IMR-90 (cell line): ENCODE data around the gene PDZD7. TPM values are rescaled to one million over a fixed set of nuclear protein-coding genes. Genes with fewer than 3 reads are reported as not detected.
A peak's percentile ranks its signal among the peaks of the same experiment; 100 is the strongest.

ENCODE experiments used
- ATAC-seq: fragments of 200-7000 bp; cut with Tn5 transposase; 2 replicates; pipeline ENCODE4 v1.9.1; 2020; ENCODE audit warnings: low read depth, mild to moderate bottlenecking, moderate library complexity
- BruUV-seq: library from RNA; stranded (reverse); fragments of 400-500 nt; replicated peaks from 2 replicates; lab custom pipeline; 2021; lab: Mats Ljungman, UMichigan
- CTCF ChIA-PET: fragments of 300-600 bp; formaldehyde crosslinking; extraction: SDS; loops from one replicate; lab custom pipeline; 2021; ENCODE audit warnings: antibody characterized with exemption; lab: Yijun Ruan, JAX
- POLR2A ChIA-PET: fragments of 300-600 bp; sonication (Branson Sonifier 250); formaldehyde crosslinking; loops from one replicate; lab custom pipeline; 2022; ENCODE audit warnings: antibody characterized with exemption; ENCODE audit not compliant: unreplicated experiment; lab: Charles Lee
- DNase-seq: peaks from one replicate; pipeline ENCODE4 v3.0.0; 2013
- H2AFZ ChIP-seq: replicated peaks from 2 replicates; pipeline ENCODE3; 2013; ENCODE audit warnings: low read length, mild to moderate bottlenecking; ENCODE audit not compliant: poor library complexity
- H2AK5ac ChIP-seq: 2 replicates; pipeline ENCODE4 v1.6.1; 2013; ENCODE audit warnings: low read depth, low read length, inconsistent platforms
- H2AK9ac ChIP-seq: replicated peaks from 2 replicates; pipeline ENCODE3; 2013; ENCODE audit warnings: mild to moderate bottlenecking, low read depth, low read length, moderate library complexity; ENCODE audit not compliant: poor library complexity
- H2BK120ac ChIP-seq: 2 replicates; pipeline ENCODE4 v1.6.1; 2013; ENCODE audit warnings: low read depth, low read length, inconsistent platforms
- H2BK15ac ChIP-seq: 3 replicates; pipeline ENCODE4 v1.6.1; 2013; ENCODE audit warnings: low read depth, low read length, inconsistent platforms
- H2BK20ac ChIP-seq: 2 replicates; pipeline ENCODE4 v1.6.1; 2013; ENCODE audit warnings: low read depth, mild to moderate bottlenecking, inconsistent platforms, low read length, moderate library complexity
- H2BK5ac ChIP-seq: 2 replicates; pipeline ENCODE4 v1.6.1; 2013; ENCODE audit warnings: mild to moderate bottlenecking, low read depth, low read length, inconsistent platforms; ENCODE audit not compliant: poor library complexity, severe bottlenecking
- H3K14ac ChIP-seq: replicated peaks from 2 replicates; pipeline ENCODE4 v1.6.1; 2013; ENCODE audit warnings: low read depth, low read length, inconsistent platforms
- H3K18ac ChIP-seq: 2 replicates; pipeline ENCODE4 v1.6.1; 2013; ENCODE audit warnings: low read depth, low read length, control low read depth
- H3K23ac ChIP-seq: 2 replicates; pipeline ENCODE4 v1.6.1; 2013; ENCODE audit warnings: low read depth, low read length, inconsistent platforms
- H3K27ac ChIP-seq: 2 replicates; pipeline ENCODE4 v1.5.1; 2013; ENCODE audit warnings: mild to moderate bottlenecking, control low read depth, low read length; ENCODE audit not compliant: insufficient read depth
- H3K27me3 ChIP-seq: 2 replicates; pipeline ENCODE4 v1.6.1; 2013; ENCODE audit warnings: low read length; ENCODE audit not compliant: control insufficient read depth, insufficient read depth
- H3K36me3 ChIP-seq: 2 replicates; pipeline ENCODE4 v1.6.1; 2013; ENCODE audit warnings: low read length, mixed read lengths; ENCODE audit not compliant: control insufficient read depth, insufficient read depth
- H3K4ac ChIP-seq: 2 replicates; pipeline ENCODE4 v1.6.1; 2013; ENCODE audit warnings: low read depth, low read length, inconsistent platforms
- H3K4me1 ChIP-seq: 2 replicates; pipeline ENCODE4 v1.6.1; 2013; ENCODE audit warnings: low read length, mixed read lengths; ENCODE audit not compliant: control insufficient read depth, insufficient read depth
- H3K4me2 ChIP-seq: 2 replicates; pipeline ENCODE4 v1.6.1; 2013; ENCODE audit warnings: low read depth, mild to moderate bottlenecking, control low read depth, low read length, moderate library complexity
- H3K4me3 ChIP-seq: 2 replicates; pipeline ENCODE4 v1.5.1; 2013; ENCODE audit warnings: low read depth, mild to moderate bottlenecking, control low read depth, low read length, moderate library complexity; ENCODE audit not compliant: insufficient read depth
- H3K56ac ChIP-seq: 2 replicates; pipeline ENCODE4 v1.6.1; 2013; ENCODE audit warnings: low read length, inconsistent platforms; ENCODE audit not compliant: insufficient read depth; ENCODE audit errors: extremely low read depth
- H3K79me1 ChIP-seq, 2 experiments: 2 replicates each; pipeline ENCODE4 v1.6.1; 2013; ENCODE audit warnings: low read length in 2 of 2, inconsistent platforms in 1 of 2, low read depth in 1 of 2
- H3K9ac ChIP-seq: 2 replicates; pipeline ENCODE4 v1.6.1; 2013; ENCODE audit warnings: low read depth, low read length, control low read depth
- H3K9me1 ChIP-seq: 2 replicates; pipeline ENCODE4 v1.6.1; 2013; ENCODE audit warnings: low read length, inconsistent platforms; ENCODE audit not compliant: insufficient read depth
- H3K9me3 ChIP-seq: 2 replicates; pipeline ENCODE4 v1.6.1; 2013; ENCODE audit warnings: low read length; ENCODE audit not compliant: control insufficient read depth, insufficient read depth
- H4K20me1 ChIP-seq: 2 replicates; pipeline ENCODE4 v1.6.1; 2013; ENCODE audit warnings: low read length, inconsistent platforms; ENCODE audit not compliant: insufficient read depth
- H4K5ac ChIP-seq: 2 replicates; pipeline ENCODE4 v1.6.1; 2013; ENCODE audit warnings: mild to moderate bottlenecking, low read depth, low read length, control low read depth
- H4K8ac ChIP-seq, 2 experiments: 2 replicates each; pipeline ENCODE4 v1.6.1; 2013; ENCODE audit warnings: low read depth in 2 of 2, low read length in 2 of 2, control low read depth in 1 of 2, inconsistent platforms in 1 of 2
- H4K91ac ChIP-seq: 2 replicates; pipeline ENCODE4 v1.6.1; 2013; ENCODE audit warnings: low read depth, low read length, inconsistent platforms; ENCODE audit not compliant: insufficient read depth
- BHLHE40 ChIP-seq: fragments of 150-350 bp; IDR thresholded peaks from 2 replicates; pipeline ENCODE4 v1.6.1; 2016; ENCODE audit warnings: mild to moderate bottlenecking, low read depth, low read length
- CEBPB ChIP-seq: IDR thresholded peaks from 2 replicates; pipeline ENCODE4 v1.6.1; 2012; ENCODE audit warnings: low read depth, low read length, improper control_type of control experiment
- FOS ChIP-seq: fragments of 150-350 bp; IDR thresholded peaks from 2 replicates; pipeline ENCODE4 v1.6.1; 2016; ENCODE audit warnings: low read depth, low read length
- MAFK ChIP-seq: IDR thresholded peaks from 2 replicates; pipeline ENCODE4 v1.6.1; 2012; ENCODE audit warnings: low read depth, low read length, improper control_type of control experiment
- MAZ ChIP-seq: IDR thresholded peaks from 2 replicates; pipeline ENCODE4 v1.6.1; 2012; ENCODE audit warnings: low read depth, mild to moderate bottlenecking, low read length, improper control_type of control experiment, moderate library complexity, borderline replicate concordance
- MXI1 ChIP-seq: IDR thresholded peaks from 2 replicates; pipeline ENCODE4 v1.6.1; 2012; ENCODE audit warnings: low read depth, mild to moderate bottlenecking, low read length, moderate library complexity, borderline replicate concordance
- NFE2L2 ChIP-seq: fragments of 150-350 bp; IDR thresholded peaks from 2 replicates; pipeline ENCODE4 v1.6.1; 2016; ENCODE audit warnings: low read depth, mild to moderate bottlenecking, low read length
- RAD21 ChIP-seq: IDR thresholded peaks from 2 replicates; pipeline ENCODE4 v1.6.1; 2012; ENCODE audit warnings: low read length, improper control_type of control experiment
- RCOR1 ChIP-seq: IDR thresholded peaks from 2 replicates; pipeline ENCODE4 v1.6.1; 2012; ENCODE audit warnings: mild to moderate bottlenecking, low read length, improper control_type of control experiment; ENCODE audit not compliant: insufficient replicate concordance
- SMC3 ChIP-seq: fragments of 150-350 bp; IDR thresholded peaks from 2 replicates; pipeline ENCODE4 v1.6.1; 2016; ENCODE audit warnings: low read depth, mild to moderate bottlenecking, antibody characterized with exemption, low read length, moderate library complexity
- WGBS, 2 experiments: methylation state at CpG; one replicate each; pipeline versions ENCODE4 v1.1.5 to v1.1.7; 2013; ENCODE audit warnings: missing lambda C conversion rate in 2 of 2; ENCODE audit not compliant: insufficient read length in 1 of 2; ENCODE audit errors: extremely low coverage in 2 of 2; 5-methylcytosine and 5-hydroxymethylcytosine counted together
- dilution Hi-C: fragments of 300-500 bp; cut with HindIII; formaldehyde crosslinking; loops from one replicate; pipeline ENCODE4 v1.14.3; 2018; ENCODE audit warnings: low sequenced_read_pairs; ENCODE audit not compliant: unreplicated experiment
- in situ Hi-C: fragments of 300-500 bp; cut with MboI; formaldehyde crosslinking; loops from 3 replicates; pipeline ENCODE4 v1.14.3; 2019; ENCODE audit warnings: low sequenced_read_pairs, inconsistent platforms, mixed read lengths
- intact Hi-C: fragments of 100-400 bp; cut with micrococcal nuclease; formaldehyde crosslinking; loops from 2 replicates; pipeline ENCODE4 v1.10.0; 2022
- polyA plus RNA-seq, 3 experiments: library from polyadenylated mRNA; depleted of rRNA; stranded (reverse); fragments of >200 nt; gene quantifications; 2 replicates each; pipeline ENCODE4 v1.2.3, GENCODE V29; 2012; ENCODE audit warnings: low replicate concordance in 1 of 3
- total RNA-seq: library from RNA; depleted of rRNA; stranded (reverse); fragments of >200 nt; gene quantifications from 2 replicates; pipeline ENCODE4 v1.2.3, GENCODE V29; 2012

The PDZD7 gene
- total and polyA plus RNA-seq, 2 of the 4 experiments (the other 2 are of a cell fraction), result 0.90 to 1.5 TPM

DNA sequence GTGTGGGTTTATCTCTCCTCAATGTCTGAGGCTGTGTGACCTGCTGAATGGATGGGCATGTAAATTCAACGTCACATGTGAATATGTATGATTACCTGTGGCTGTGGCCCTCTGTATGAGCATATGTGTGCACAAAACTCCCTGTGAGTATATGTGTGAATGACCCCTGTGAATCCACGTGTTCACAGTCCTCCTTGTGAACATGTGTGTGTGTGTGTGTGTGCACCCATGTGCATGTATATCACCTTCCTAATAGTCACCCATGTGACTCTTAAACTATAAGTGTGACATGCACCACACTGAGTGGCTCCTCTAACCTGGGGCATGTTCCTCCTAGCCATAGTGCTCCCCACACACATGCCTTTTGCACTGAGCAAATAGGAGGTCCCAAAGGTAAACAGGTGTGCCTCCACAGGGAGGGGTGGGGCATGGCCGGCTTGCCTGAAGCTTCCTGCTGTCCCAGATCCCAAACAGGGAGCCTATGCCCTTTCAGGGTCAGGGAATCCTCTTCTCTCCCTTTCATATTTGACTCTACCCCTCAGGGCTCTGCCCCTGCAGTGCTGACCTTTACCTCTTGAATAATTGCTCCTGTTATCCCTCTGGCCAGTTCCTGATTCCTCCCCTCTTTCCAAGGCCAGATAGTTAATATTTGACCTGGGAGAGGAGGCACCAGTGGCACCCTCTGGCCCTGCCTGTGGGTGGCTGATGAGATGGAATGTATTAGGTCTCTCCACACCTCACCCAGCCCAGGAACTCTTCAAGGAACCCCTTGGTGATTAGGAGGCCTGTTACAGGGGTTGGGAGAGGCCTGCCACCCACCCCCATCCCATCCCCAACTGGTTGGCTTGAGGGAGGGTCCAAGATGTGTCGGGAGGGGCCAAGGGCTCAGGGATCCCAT, 59.8 kb downstream of the PDZD7 start (continued):
- no peak for TF ChIP-seq MAZ

DNA sequence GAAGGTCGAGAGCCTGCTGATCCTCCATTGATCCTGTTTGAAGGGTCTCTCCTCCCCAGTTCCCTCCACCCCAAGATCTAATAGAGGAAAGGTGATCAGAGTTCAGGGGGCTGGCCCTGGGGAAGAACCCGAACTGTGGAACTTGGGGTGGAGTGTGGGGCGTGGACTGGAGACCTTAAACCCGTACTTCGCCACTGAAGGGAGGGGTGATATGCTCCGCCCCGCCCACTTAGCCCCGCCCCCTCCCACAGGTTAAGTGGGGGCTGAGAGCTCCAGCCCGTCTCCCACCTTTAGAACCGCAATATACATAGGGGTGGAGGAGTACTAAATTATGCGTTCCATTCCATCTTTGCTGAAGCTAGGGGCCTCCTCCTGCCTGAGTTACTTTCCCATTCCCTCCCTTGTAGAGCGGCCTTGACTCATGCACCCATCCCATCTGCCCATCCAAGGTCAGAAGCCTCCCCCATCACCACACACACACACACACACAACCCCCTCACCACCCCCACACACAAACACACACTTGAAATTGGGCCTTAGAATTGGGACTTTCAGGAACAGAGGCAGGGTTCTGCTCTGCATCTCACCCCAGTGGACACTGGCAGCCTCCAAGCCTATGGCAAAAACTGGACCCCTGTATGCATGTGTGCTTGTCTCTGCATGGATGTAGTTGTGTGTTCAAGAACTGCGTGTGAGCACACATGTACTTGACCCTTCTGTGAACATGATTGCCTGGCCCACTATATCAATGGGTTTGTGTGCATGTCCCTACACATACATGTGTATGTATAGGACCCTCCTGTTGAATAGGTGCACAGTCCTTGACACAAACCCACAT, 60.6 kb downstream of the PDZD7 start:
- peak overlapping the region; percentile 63; the same call in 1 of the 2 replicates for H3K4ac ChIP-seq
- no peak overlapping the region for H2AK5ac ChIP-seq
- no peak overlapping the region for H2BK20ac ChIP-seq
- peaks cover 12% of the 10 kb centered on the region; the same call in 1 of the 2 replicates for H3K9me1 ChIP-seq
- no peak overlapping the region for H2BK5ac ChIP-seq
- H3K56ac ChIP-seq, result no peak overlapping the region
- H3K27me3 ChIP-seq, result no peaks in the 10 kb centered on the region
- H3K4me1 ChIP-seq, result peaks cover 6% of the 10 kb centered on the region
- H3K14ac ChIP-seq, result no peak overlapping the region
- peak overlapping the region; percentile 95 for H2AFZ ChIP-seq
- BruUV-seq, result no TSS peak
- POLR2A ChIA-PET, result no interaction called here
- H4K20me1 ChIP-seq, result no peaks in the 10 kb centered on the region
- peak overlapping the region; percentile 86 for H2AK9ac ChIP-seq
- in situ Hi-C loops (no loop called here), intact Hi-C loops (no loop called here), dilution Hi-C loops (no loop called here)
- no peak overlapping the region for H3K27ac ChIP-seq
- WGBS, 2 experiments, result no CpG with 5 or more reads among the region's 13 CpGs
- peak overlapping the region in 1 of 2 experiments; percentile 27; a peak in 1 of 4 replicates for H4K8ac ChIP-seq
- peak overlapping the region; percentile 25; the same call in 1 of the 2 replicates for H3K9ac ChIP-seq
- H4K5ac ChIP-seq, result 0 out of 2 replicates have a peak overlapping the region, but pooled peaks have one; percentile 5
- H3K79me1 ChIP-seq, result no peaks in the 10 kb centered on the region
- H3K36me3 ChIP-seq, result peaks cover 7% of the 10 kb centered on the region
- H2BK120ac ChIP-seq, result no peak overlapping the region
- no peak for DNase-seq
- ATAC-seq, result no peak
- peak overlapping the region; percentile 41; the same call in 1 of the 2 replicates for H3K23ac ChIP-seq
- peak overlapping the region; percentile 76 for H3K4me3 ChIP-seq
- no peak for TF ChIP-seq RCOR1
- TF ChIP-seq NFE2L2, result no peak
- no peak for TF ChIP-seq SMC3
- no peak for TF ChIP-seq RAD21
- no peak for TF ChIP-seq FOS
- TF ChIP-seq MAFK, result no peak
- no peak for TF ChIP-seq CEBPB
- TF ChIP-seq MAZ, result no peak
- TF ChIP-seq BHLHE40, result no peak
- TF ChIP-seq MXI1, result no peak
- CTCF ChIA-PET, result no interaction called here
- no peak overlapping the region for H3K18ac ChIP-seq
- no peak overlapping the region for H4K91ac ChIP-seq
- no peaks in the 10 kb centered on the region for H3K9me3 ChIP-seq
- H2BK15ac ChIP-seq, result no peak overlapping the region
- peak overlapping the region; percentile 80 for H3K4me2 ChIP-seq
